ENCODE measurements around the gene GPR37L1. TPM values are rescaled to one million over a fixed set of nuclear protein-coding genes. Genes with fewer than 3 reads are reported as not detected.

Gene GPR37L1
- total RNA-seq, 1 donor from 2014 or later, result 0.05 TPM

DNA sequence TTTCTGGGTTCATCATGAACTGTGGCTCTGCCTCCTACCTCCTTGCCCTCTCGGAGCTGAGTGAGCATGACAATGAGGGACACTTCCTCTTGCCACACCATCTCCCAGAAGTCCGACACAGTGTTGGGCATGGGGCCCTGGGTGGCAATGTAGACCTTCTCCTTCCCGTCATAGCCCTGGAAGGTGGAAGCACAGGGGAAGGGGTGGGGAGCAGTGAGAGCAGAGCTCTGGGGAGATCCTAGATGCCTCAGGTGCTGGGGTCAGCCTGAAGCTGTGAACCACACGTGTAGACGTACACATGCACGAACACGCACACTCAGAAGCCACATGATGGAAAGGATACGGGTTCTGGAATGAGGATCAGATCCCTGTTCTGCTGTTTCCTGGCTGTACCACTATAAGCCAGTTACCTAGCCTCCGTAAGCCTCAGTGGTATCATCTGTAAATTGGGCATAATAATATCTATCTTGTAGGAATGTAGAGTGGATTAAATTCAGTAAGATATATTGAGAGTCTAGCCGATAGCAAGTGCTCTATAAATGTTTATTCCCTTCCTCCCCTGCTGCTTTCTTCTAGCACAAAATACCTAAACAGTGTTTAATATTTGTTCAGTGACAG, 31.5 kb downstream of the GPR37L1 start:
- H3K4me3 Mint-ChIP-seq, result peak overlapping the region; percentile 31
- H3K27ac Mint-ChIP-seq (ENCODE audit: unreplicated experiment), result no peak overlapping the region
- no peaks in the 10 kb centered on the region for H3K36me3 Mint-ChIP-seq (ENCODE audit: low read depth)
- H3K9me3 Mint-ChIP-seq, result no peaks in the 10 kb centered on the region
- TF ChIP-seq, protein P1, sequence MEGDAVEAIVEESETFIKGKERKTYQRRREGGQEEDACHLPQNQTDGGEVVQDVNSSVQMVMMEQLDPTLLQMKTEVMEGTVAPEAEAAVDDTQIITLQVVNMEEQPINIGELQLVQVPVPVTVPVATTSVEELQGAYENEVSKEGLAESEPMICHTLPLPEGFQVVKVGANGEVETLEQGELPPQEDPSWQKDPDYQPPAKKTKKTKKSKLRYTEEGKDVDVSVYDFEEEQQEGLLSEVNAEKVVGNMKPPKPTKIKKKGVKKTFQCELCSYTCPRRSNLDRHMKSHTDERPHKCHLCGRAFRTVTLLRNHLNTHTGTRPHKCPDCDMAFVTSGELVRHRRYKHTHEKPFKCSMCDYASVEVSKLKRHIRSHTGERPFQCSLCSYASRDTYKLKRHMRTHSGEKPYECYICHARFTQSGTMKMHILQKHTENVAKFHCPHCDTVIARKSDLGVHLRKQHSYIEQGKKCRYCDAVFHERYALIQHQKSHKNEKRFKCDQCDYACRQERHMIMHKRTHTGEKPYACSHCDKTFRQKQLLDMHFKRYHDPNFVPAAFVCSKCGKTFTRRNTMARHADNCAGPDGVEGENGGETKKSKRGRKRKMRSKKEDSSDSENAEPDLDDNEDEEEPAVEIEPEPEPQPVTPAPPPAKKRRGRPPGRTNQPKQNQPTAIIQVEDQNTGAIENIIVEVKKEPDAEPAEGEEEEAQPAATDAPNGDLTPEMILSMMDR (conservative IDR thresholded peaks at IDR 0.05), result no peak
- no peak for DNase-seq (ENCODE audit: low read depth, low spot score)
- H3K27me3 Mint-ChIP-seq (ENCODE audit: low read depth), result no peaks in the 10 kb centered on the region
- peaks cover 5% of the 10 kb centered on the region for H3K4me1 Mint-ChIP-seq

DNA sequence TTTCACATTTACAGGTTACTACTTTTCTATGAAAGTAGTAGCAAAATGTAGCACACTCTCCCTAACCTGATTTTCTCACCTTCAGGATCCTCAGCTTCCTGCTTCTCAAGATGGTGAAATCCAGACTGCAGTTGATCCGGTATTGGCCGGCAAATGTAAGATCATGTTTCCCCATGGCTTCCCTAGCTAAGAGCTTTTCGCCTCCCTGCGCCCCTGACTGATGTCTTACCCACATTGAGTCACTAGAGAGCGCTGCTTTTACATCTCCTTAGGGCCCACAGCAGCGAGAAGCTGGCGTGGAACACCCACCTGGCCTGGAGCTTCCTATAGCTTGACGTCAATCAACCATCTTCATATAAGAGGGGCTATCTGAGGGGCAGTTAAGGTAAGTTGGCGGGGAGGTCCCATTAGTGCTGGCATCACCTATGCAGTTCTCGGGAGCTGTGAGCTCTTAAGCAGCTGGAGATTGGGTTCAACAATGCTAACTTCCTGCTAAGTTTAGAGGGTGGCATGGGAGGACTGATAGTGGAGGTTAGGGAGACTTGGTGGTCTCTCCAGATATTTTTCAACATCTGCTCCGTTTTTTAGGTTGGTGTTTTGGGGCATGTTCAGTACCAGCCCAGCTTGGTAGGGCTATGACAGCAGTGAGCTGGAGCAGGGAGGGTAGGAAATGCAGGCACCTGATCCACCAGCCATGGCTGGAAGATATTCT, 32.2 kb downstream of the GPR37L1 start:
- no peak overlapping the region for H3K27ac Mint-ChIP-seq (ENCODE audit: unreplicated experiment)
- H3K4me3 Mint-ChIP-seq, result peak overlapping the region; percentile 31
- H3K36me3 Mint-ChIP-seq (ENCODE audit: low read depth), result no peaks in the 10 kb centered on the region

DNA sequence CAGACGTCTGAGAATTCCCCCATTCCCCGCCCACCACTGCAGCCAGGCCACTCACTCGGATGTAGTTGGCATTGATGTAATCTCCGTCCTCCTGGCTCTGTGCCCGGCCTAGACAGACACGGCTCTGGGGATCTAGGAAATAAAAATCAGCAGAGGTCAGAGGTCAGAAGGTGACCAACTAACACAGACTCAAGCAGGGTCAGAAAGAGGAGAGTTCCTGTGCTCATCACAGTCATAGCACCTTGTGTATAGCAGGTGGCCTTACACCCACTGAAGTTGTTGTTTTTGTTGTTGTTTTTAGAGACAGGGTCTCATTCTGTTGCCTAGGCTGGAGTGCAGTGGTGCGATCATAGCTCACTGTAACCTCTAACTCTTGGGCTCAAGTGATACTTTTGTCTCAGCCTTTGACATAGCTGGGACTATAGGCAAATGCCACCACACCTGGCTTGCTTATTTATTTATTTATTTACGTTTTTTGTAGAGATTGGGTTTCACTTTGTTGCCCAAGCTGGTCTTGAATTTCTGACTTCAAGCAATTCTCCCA, 32.8 kb downstream of the GPR37L1 start:
- DNase-seq (ENCODE audit: low read depth, low spot score), result no peak
- H3K36me3 Mint-ChIP-seq (ENCODE audit: low read depth), result no peaks in the 10 kb centered on the region
- H3K9me3 Mint-ChIP-seq, result no peaks in the 10 kb centered on the region
- H3K4me1 Mint-ChIP-seq, result peaks cover 6% of the 10 kb centered on the region
- no peak overlapping the region for H3K4me3 Mint-ChIP-seq
- no peak overlapping the region for H3K27ac Mint-ChIP-seq (ENCODE audit: unreplicated experiment)
- no peaks in the 10 kb centered on the region for H3K27me3 Mint-ChIP-seq (ENCODE audit: low read depth)
- TF ChIP-seq, protein P1 (conservative IDR thresholded peaks at IDR 0.05), result no peak

More for the DNA sequence above, 32.2 kb downstream of the GPR37L1 start:
- DNase-seq (ENCODE audit: low read depth, low spot score), result peak; percentile 41
- Mint-ChIP-seq H3K4me1 (peaks cover 5% of the 10 kb centered on the region), H3K27me3 (ENCODE audit: low read depth) (no peaks in the 10 kb centered on the region), H3K9me3 (no peaks in the 10 kb centered on the region)
- TF ChIP-seq, protein P1 (conservative IDR thresholded peaks at IDR 0.05), result peak; percentile 53

DNA sequence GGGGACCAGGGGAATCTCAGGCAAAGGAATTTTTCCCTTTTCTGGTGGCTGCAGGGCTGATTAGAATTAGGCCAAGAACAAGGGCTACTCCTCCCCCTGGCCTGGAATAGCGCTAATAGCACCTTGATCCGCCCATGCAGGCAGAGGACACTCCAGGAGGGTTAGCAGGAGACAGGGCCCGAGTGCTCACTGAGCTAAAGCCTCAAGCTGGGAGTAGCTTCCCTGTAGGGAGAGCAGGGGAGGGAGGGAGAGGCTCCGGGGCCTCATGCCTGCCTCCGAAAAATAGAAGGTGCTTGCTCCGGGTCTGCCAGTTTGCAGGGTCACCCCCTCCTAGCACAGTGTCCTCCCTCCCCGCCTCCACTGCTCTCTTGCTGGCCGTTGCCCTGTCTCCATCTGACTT, 33.9 kb downstream of the GPR37L1 start:
- H3K9me3 Mint-ChIP-seq, result no peaks in the 10 kb centered on the region
- no peak overlapping the region for H3K4me3 Mint-ChIP-seq
- TF ChIP-seq, protein P1 (conservative IDR thresholded peaks at IDR 0.05), result no peak
- no peak for DNase-seq (ENCODE audit: low read depth, low spot score)
- peaks cover 16% of the 10 kb centered on the region for H3K4me1 Mint-ChIP-seq
- no peaks in the 10 kb centered on the region for H3K36me3 Mint-ChIP-seq (ENCODE audit: low read depth)
- no peaks in the 10 kb centered on the region for H3K27me3 Mint-ChIP-seq (ENCODE audit: low read depth)
- no peak overlapping the region for H3K27ac Mint-ChIP-seq (ENCODE audit: unreplicated experiment)

DNA sequence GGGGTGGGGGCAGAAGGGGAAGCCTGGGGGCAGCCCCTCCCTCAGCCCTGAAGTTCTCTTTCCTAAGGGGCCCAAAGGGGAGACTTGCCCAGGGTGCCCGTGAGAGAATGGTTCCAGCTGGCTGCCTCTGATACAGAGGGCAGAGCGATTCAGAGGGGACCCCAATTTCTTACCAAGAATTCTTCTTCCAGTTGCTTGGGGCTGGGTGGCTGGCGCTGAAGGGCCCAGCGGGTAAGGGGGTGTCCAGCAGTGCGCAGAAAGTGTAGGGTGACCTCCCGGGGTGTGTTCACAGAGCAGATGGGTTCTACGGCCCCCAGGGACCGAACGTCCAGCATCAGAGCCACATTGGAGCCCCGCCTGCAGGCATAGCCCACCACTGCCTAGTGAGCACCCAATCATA, 35.2 kb downstream of the GPR37L1 start:
- H3K9me3 Mint-ChIP-seq, result no peaks in the 10 kb centered on the region
- no peak overlapping the region for H3K27ac Mint-ChIP-seq (ENCODE audit: unreplicated experiment)
- H3K36me3 Mint-ChIP-seq (ENCODE audit: low read depth), result no peaks in the 10 kb centered on the region
- TF ChIP-seq, protein P1 (conservative IDR thresholded peaks at IDR 0.05), result no peak
- no peak for DNase-seq (ENCODE audit: low read depth, low spot score)
- H3K4me1 Mint-ChIP-seq, result peaks cover 22% of the 10 kb centered on the region
- H3K27me3 Mint-ChIP-seq (ENCODE audit: low read depth), result no peaks in the 10 kb centered on the region
- H3K4me3 Mint-ChIP-seq, result no peak overlapping the region

Measured in neural crest cell (in vitro differentiated cells).